ENCODE results near the gene CELA2A. TPM values are rescaled to one million over a fixed set of nuclear protein-coding genes. Genes with fewer than 3 reads are reported as not detected.
"Not testable (repeated sequence)": the region's sequence is repeated elsewhere in the genome, so short reads cannot be mapped to it uniquely, and the experiment has no call there.

Gene CELA2A
- total and polyA plus RNA-seq, 2 donors (not counting 3 experiments of a cell fraction or from before 2014, with no cell fraction given) = not detected

GRCh38 chr1:15460708-15461095, 4.2 kb downstream of the CELA2A start:
- Histone ChIP-seq H3K9me3 (replicated peaks; ENCODE audit: control insufficient read depth, insufficient read depth, low read length) (no peaks in the 10 kb centered on the region), H3K27ac (ENCODE audit: insufficient read depth, low read depth, low read length) (no peak overlapping the region), H3K9me1 (replicated peaks; ENCODE audit: control insufficient read depth, extremely low read depth, insufficient read depth, low read length) (no peaks in the 10 kb centered on the region), H3K4me2 (ENCODE audit: insufficient read depth, low read length) (no peak overlapping the region), H3K4me3 (replicated peaks in 1 of 3; ENCODE audit: insufficient read depth in 1 of 3, low read depth in 1 of 3, low read length in 3 of 3) (no peak overlapping the region), H3K27me3 (ENCODE audit: control insufficient read depth in 2 of 2, insufficient read depth in 2 of 2, low read length in 2 of 2) (no peaks in the 10 kb centered on the region), H3K9ac (replicated peaks; ENCODE audit: extremely low read depth, insufficient read depth, low read length) (no peak overlapping the region), H2AFZ (ENCODE audit: low read depth, low read length) (no peak overlapping the region), H4K20me1 (replicated peaks; ENCODE audit: control insufficient read depth, extremely low read depth, insufficient read depth, low read length) (no peaks in the 10 kb centered on the region), H3K79me2 (ENCODE audit: control insufficient read depth, insufficient read depth, low read length) (no peaks in the 10 kb centered on the region), H3K36me3 (ENCODE audit: control insufficient read depth in 2 of 2, extremely low read depth in 1 of 2, insufficient read depth in 2 of 2, low read length in 2 of 2) (no peaks in the 10 kb centered on the region), H3K4me1 (ENCODE audit: control insufficient read depth, extremely low read depth, insufficient read depth, low read length) (no peaks in the 10 kb centered on the region)
- BruUV-seq (replicated peaks) = no TSS peak
- ChIA-PET CTCF (no interaction called here), POLR2A (no interaction called here)
- no peak for DNase-seq (ENCODE audit: low read depth, low spot score)
- no peak for TF ChIP-seq FOS (IDR thresholded peaks at IDR 0.05; ENCODE audit: borderline replicate concordance, insufficient read depth, low read length)
- no peak for TF ChIP-seq MAX (IDR thresholded peaks at IDR 0.05; ENCODE audit: insufficient read depth, insufficient read length)
- no peak for TF ChIP-seq POLR2A (IDR thresholded peaks at IDR 0.05; ENCODE audit: low read depth, low read length)
- intact Hi-C loops (cut with micrococcal nuclease) (no loop called here), dilution Hi-C loops (cut with MboI; ENCODE audit: extremely low pct_ligation_motif_present, low sequenced_read_pairs) (no loop called here)
- no peak for FAIRE-seq

GRCh38 chr1:15463064-15463800, 6.7 kb downstream of the CELA2A start:
- H3K79me2 ChIP-seq (ENCODE audit: control insufficient read depth, insufficient read depth, low read length); H3K27me3 ChIP-seq (ENCODE audit: control insufficient read depth in 2 of 2, insufficient read depth in 2 of 2, low read length in 2 of 2); H3K4me1 ChIP-seq (ENCODE audit: control insufficient read depth, extremely low read depth, insufficient read depth, low read length); H3K4me2 ChIP-seq (ENCODE audit: insufficient read depth, low read length); H2AFZ ChIP-seq (ENCODE audit: low read depth, low read length); H3K36me3 ChIP-seq (ENCODE audit: control insufficient read depth in 2 of 2, extremely low read depth in 1 of 2, insufficient read depth in 2 of 2, low read length in 2 of 2); FAIRE-seq; H3K9me3 ChIP-seq (replicated peaks; ENCODE audit: control insufficient read depth, insufficient read depth, low read length); dilution Hi-C loops (cut with MboI; ENCODE audit: extremely low pct_ligation_motif_present, low sequenced_read_pairs); POLR2A ChIA-PET; CTCF ChIA-PET; BruUV-seq (replicated peaks); H3K9me1 ChIP-seq (replicated peaks; ENCODE audit: control insufficient read depth, extremely low read depth, insufficient read depth, low read length); intact Hi-C loops (cut with micrococcal nuclease); H3K4me3 ChIP-seq (replicated peaks in 1 of 3; ENCODE audit: insufficient read depth in 1 of 3, low read depth in 1 of 3, low read length in 3 of 3); H3K9ac ChIP-seq (replicated peaks; ENCODE audit: extremely low read depth, insufficient read depth, low read length); DNase-seq (ENCODE audit: low read depth, low spot score); H4K20me1 ChIP-seq (replicated peaks; ENCODE audit: control insufficient read depth, extremely low read depth, insufficient read depth, low read length); H3K27ac ChIP-seq (ENCODE audit: insufficient read depth, low read depth, low read length): not testable (repeated sequence)

GRCh38 chr1:15463926-15464322, 7.4 kb downstream of the CELA2A start:
- POLR2A ChIA-PET = not testable (repeated sequence)

More at GRCh38 chr1:15463926-15464322, 7.4 kb downstream of the CELA2A start:
- DNase-seq (ENCODE audit: low read depth, low spot score); H3K36me3 ChIP-seq (ENCODE audit: control insufficient read depth in 2 of 2, extremely low read depth in 1 of 2, insufficient read depth in 2 of 2, low read length in 2 of 2); H3K4me1 ChIP-seq (ENCODE audit: control insufficient read depth, extremely low read depth, insufficient read depth, low read length); FAIRE-seq; H3K9me1 ChIP-seq (replicated peaks; ENCODE audit: control insufficient read depth, extremely low read depth, insufficient read depth, low read length); CTCF ChIA-PET; H3K79me2 ChIP-seq (ENCODE audit: control insufficient read depth, insufficient read depth, low read length); H3K9ac ChIP-seq (replicated peaks; ENCODE audit: extremely low read depth, insufficient read depth, low read length); H3K4me3 ChIP-seq (replicated peaks in 1 of 3; ENCODE audit: insufficient read depth in 1 of 3, low read depth in 1 of 3, low read length in 3 of 3); intact Hi-C loops (cut with micrococcal nuclease); H3K4me2 ChIP-seq (ENCODE audit: insufficient read depth, low read length); H3K9me3 ChIP-seq (replicated peaks; ENCODE audit: control insufficient read depth, insufficient read depth, low read length); H3K27me3 ChIP-seq (ENCODE audit: control insufficient read depth in 2 of 2, insufficient read depth in 2 of 2, low read length in 2 of 2); BruUV-seq (replicated peaks); dilution Hi-C loops (cut with MboI; ENCODE audit: extremely low pct_ligation_motif_present, low sequenced_read_pairs); H4K20me1 ChIP-seq (replicated peaks; ENCODE audit: control insufficient read depth, extremely low read depth, insufficient read depth, low read length); H3K27ac ChIP-seq (ENCODE audit: insufficient read depth, low read depth, low read length); H2AFZ ChIP-seq (ENCODE audit: low read depth, low read length): not testable (repeated sequence)

Data from endothelial cell of umbilical vein (primary cell).